B cell (primary cell): ENCODE results near the gene ADGRD1. TPM values are rescaled to one million over a fixed set of nuclear protein-coding genes. Genes with fewer than 3 reads are reported as not detected.

Source experiments
- ATAC-seq: fragments of 200-7000 bp; cut with Tn5 transposase; one replicate; pipeline ENCODE4 v1.10.0; 2021; ENCODE audit warnings: low read depth, mild to moderate bottlenecking, moderate number of reproducible peaks, moderate library complexity
- CTCF ChIA-PET: fragments of 350-600 bp; sonication (Branson Sonifier 250); formaldehyde crosslinking; loops from one replicate; lab custom pipeline; 2021; ENCODE audit warnings: antibody characterized with exemption, inconsistent platforms; lab: Charles Lee
- POLR2A ChIA-PET: fragments of 350-600 bp; sonication (Branson Sonifier 250); formaldehyde crosslinking; loops from one replicate; lab custom pipeline; 2021; ENCODE audit warnings: antibody characterized with exemption; lab: Charles Lee
- DNase-seq: peaks from one replicate; pipeline ENCODE4 v3.0.0; 2013
- H2AFZ ChIP-seq: 2 replicates; pipeline ENCODE4 v1.6.1; 2012; ENCODE audit warnings: mild to moderate bottlenecking, low read depth, low read length; ENCODE audit not compliant: insufficient read depth, poor library complexity, severe bottlenecking
- H3K27ac ChIP-seq, 2 donors: 1 replicate in 1 of 2; 2 replicates in 1 of 2; pipeline ENCODE4 v1.5.1; 2012 to 2013; ENCODE audit warnings: low read length in 2 of 2, mild to moderate bottlenecking in 2 of 2, moderate library complexity in 1 of 2
- H3K27me3 ChIP-seq, 4 experiments: fragments of 200-600 bp in 1 of 4; sonication (generic) in 1 of 4; replicated peaks in 1 of 4; 1 replicate in 2 of 4; 2 replicates in 2 of 4; pipeline versions ENCODE4 v1.6.1 to v1.7.0; 2013 to 2016; ENCODE audit warnings: low read length in 3 of 4, mild to moderate bottlenecking in 2 of 4, mixed read lengths in 1 of 4, moderate library complexity in 1 of 4; ENCODE audit not compliant: insufficient read depth in 4 of 4, control insufficient read depth in 3 of 4; ENCODE audit errors: control extremely low read depth in 1 of 4
- H3K36me3 ChIP-seq, 2 experiments: replicated peaks in 1 of 2; 1 replicate in 1 of 2; 2 replicates in 1 of 2; pipeline versions ENCODE4 v1.6.1 to v1.7.1; 2013; ENCODE audit warnings: low read length in 1 of 2; ENCODE audit not compliant: insufficient read depth in 2 of 2, control insufficient read depth in 1 of 2; ENCODE audit errors: control extremely low read depth in 1 of 2, extremely low read depth in 1 of 2
- H3K4me1 ChIP-seq, 2 donors: fragments of 200-600 bp in 1 of 2; sonication (generic) in 1 of 2; 1 replicate in 1 of 2; 2 replicates in 1 of 2; pipeline versions ENCODE4 v1.5.1 to v1.6.1; 2013 to 2017; ENCODE audit warnings: low read length in 2 of 2; ENCODE audit not compliant: control insufficient read depth in 2 of 2, insufficient read depth in 2 of 2
- H3K4me2 ChIP-seq: replicated peaks from 2 replicates; pipeline ENCODE3; 2012; ENCODE audit warnings: mild to moderate bottlenecking, low read depth, low read length; ENCODE audit not compliant: poor library complexity, severe bottlenecking
- H3K4me3 ChIP-seq, 5 experiments: fragments of 200-600 bp in 1 of 5; sonication (generic) in 1 of 5; 1 replicate in 3 of 5; 2 replicates in 2 of 5; pipeline versions ENCODE4 v1.5.1 to v1.7.0; 2011 to 2016; ENCODE audit warnings: low read length in 4 of 5, mild to moderate bottlenecking in 4 of 5, low read depth in 2 of 5, control low read depth in 1 of 5, moderate library complexity in 1 of 5; ENCODE audit not compliant: insufficient read depth in 1 of 5; ENCODE audit errors: control extremely low read depth in 1 of 5, extremely low read depth in 1 of 5
- H3K79me2 ChIP-seq: fragments of 200-600 bp; sonication (generic); one replicate; pipeline ENCODE4 v1.6.0; 2016; ENCODE audit warnings: low read length; ENCODE audit not compliant: control insufficient read depth, insufficient read depth
- H3K9ac ChIP-seq: fragments of 200-600 bp; sonication (generic); 2 replicates; pipeline ENCODE4 v1.6.1; 2017; ENCODE audit warnings: mild to moderate bottlenecking, low read length, moderate library complexity
- H3K9me3 ChIP-seq, 3 donors: one replicate each; pipeline versions ENCODE4 v1.6.1 to v1.7.1; 2013; ENCODE audit warnings: low read length in 2 of 3; ENCODE audit not compliant: control insufficient read depth in 2 of 3, insufficient read depth in 1 of 3; ENCODE audit errors: control extremely low read depth in 1 of 3
- H4K20me1 ChIP-seq: 2 replicates; pipeline ENCODE4 v1.6.0; 2012; ENCODE audit warnings: mild to moderate bottlenecking, low read length; ENCODE audit not compliant: insufficient read depth, control insufficient read depth, poor library complexity, severe bottlenecking
- H3K27ac Mint-ChIP-seq: one replicate; pipeline ENCODE4 v1.8.0; 2021; ENCODE audit warnings: mixed read lengths
- H3K27me3 Mint-ChIP-seq: one replicate; pipeline ENCODE4 v1.8.0; 2021; ENCODE audit warnings: mixed read lengths
- H3K4me1 Mint-ChIP-seq: one replicate; pipeline ENCODE4 v1.8.0; 2021; ENCODE audit warnings: mixed read lengths
- H3K4me3 Mint-ChIP-seq: one replicate; pipeline ENCODE4 v1.8.0; 2021; ENCODE audit warnings: mixed read lengths
- H3K9me3 Mint-ChIP-seq: one replicate; pipeline ENCODE4 v1.8.0; 2022; ENCODE audit warnings: mixed read lengths; ENCODE audit not compliant: insufficient read depth
- EZH2 ChIP-seq: IDR thresholded peaks from 2 replicates; pipeline ENCODE4 v1.6.1; 2012; ENCODE audit warnings: borderline replicate concordance, low read depth, mild to moderate bottlenecking, moderate library complexity, low read length; ENCODE audit not compliant: insufficient read depth, poor library complexity, severe bottlenecking
- intact Hi-C: fragments of 100-400 bp; cut with micrococcal nuclease; formaldehyde crosslinking; loops from one replicate; pipeline ENCODE4 v1.10.0; 2022
- polyA plus RNA-seq: library from polyadenylated mRNA; depleted of rRNA; stranded (reverse); fragments of >200 nt; gene quantifications from 2 replicates; pipeline ENCODE4 v1.2.3, GENCODE V29; 2012
- total RNA-seq, 2 donors: library from RNA; stranded (reverse); fragments of 120-200 nt in 1 of 2; gene quantifications; 1 replicate in 1 of 2; 2 replicates in 1 of 2; pipeline versions ENCODE4 v1.2.3 to v1.2.4, GENCODE V29; 2013 to 2022
- TF ChIP-seq, protein P1 (sequence below): fragments of 200-600 bp; IDR thresholded peaks from one replicate; pipeline ENCODE4 v1.8.0; 2022; ENCODE audit warnings: antibody characterized with exemption, mild to moderate bottlenecking

ADGRD1 gene
- total and polyA plus RNA-seq, 2 donors (not counting 1 experiment from before 2014, with no cell fraction given), result 1.1 to 2.2 TPM

DNA sequence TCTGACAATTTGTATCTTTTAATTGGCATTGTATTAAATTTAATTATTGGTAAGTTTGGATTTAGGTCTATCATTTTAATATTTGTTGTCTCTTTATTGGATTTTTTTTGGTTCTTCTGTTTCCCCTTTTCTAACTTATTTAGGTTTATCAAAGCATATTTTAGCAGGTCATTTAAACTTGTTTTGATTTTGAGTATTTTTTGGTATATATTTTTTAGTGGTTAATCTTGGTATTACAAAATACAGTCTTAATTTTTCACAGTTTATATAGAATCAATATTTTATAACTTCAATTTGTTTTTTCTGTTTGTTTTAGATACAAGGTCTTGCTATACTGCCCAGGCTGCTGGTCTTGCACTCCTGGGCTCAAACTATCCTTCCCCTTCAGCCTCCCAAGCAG, 15.5 kb upstream of the ADGRD1 start:
- POLR2A ChIA-PET, result no interaction called here
- Histone ChIP-seq H3K79me2 (no peaks in the 10 kb centered on the region), H3K4me3 (no peak overlapping the region), H3K9me3 (peaks cover 7 to 12% (median 10%) of the 10 kb centered on the region in 3 donors), H3K4me1 (no peaks in the 10 kb centered on the region), H3K36me3 (no peaks in the 10 kb centered on the region), H3K27ac (no peak overlapping the region), H3K9ac (no peak overlapping the region), H4K20me1 (no peaks in the 10 kb centered on the region), H3K27me3 (no peaks in the 10 kb centered on the region), H2AFZ (no peak overlapping the region), H3K4me2 (no peak overlapping the region)
- Mint-ChIP-seq H3K9me3 (peaks cover 6% of the 10 kb centered on the region), H3K27me3 (peaks cover 8% of the 10 kb centered on the region), H3K4me1 (no peaks in the 10 kb centered on the region), H3K27ac (no peak overlapping the region), H3K4me3 (no peak overlapping the region)
- intact Hi-C loops, result no loop called here
- DNase-seq, result no peak
- TF ChIP-seq EZH2, result no peak
- TF ChIP-seq, protein P1, sequence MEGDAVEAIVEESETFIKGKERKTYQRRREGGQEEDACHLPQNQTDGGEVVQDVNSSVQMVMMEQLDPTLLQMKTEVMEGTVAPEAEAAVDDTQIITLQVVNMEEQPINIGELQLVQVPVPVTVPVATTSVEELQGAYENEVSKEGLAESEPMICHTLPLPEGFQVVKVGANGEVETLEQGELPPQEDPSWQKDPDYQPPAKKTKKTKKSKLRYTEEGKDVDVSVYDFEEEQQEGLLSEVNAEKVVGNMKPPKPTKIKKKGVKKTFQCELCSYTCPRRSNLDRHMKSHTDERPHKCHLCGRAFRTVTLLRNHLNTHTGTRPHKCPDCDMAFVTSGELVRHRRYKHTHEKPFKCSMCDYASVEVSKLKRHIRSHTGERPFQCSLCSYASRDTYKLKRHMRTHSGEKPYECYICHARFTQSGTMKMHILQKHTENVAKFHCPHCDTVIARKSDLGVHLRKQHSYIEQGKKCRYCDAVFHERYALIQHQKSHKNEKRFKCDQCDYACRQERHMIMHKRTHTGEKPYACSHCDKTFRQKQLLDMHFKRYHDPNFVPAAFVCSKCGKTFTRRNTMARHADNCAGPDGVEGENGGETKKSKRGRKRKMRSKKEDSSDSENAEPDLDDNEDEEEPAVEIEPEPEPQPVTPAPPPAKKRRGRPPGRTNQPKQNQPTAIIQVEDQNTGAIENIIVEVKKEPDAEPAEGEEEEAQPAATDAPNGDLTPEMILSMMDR, result no peak
- no peak for ATAC-seq
- CTCF ChIA-PET, result no interaction called here

DNA sequence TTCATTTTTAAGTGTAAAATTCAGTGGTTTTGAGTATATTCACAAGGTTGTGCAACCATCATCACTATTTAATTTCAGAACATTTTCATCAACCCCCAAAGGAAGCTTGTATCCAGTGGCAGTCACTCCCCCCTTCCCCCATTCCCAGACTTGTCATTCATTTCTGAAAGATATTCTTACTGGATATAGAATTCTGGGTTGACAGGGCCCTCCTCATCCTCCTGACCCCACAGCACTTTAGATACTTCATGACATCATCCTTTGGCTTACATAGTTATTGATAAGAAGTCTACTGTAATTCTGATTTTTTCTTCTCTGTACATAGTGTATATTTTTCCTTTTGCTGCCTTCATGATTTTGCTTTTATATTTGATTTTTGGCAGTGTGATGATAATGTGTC, 8.8 kb upstream of the ADGRD1 start:
- no peak overlapping the region for H3K4me3 Mint-ChIP-seq
- ChIA-PET POLR2A (no interaction called here), CTCF (no interaction called here)
- Histone ChIP-seq H3K36me3 (no peaks in the 10 kb centered on the region), H3K27ac (no peak overlapping the region), H3K9me3 (peaks cover 13 to 20% (median 17%) of the 10 kb centered on the region in 3 donors), H4K20me1 (no peaks in the 10 kb centered on the region), H3K4me3 (no peak overlapping the region), H2AFZ (no peak overlapping the region), H3K4me2 (no peak overlapping the region), H3K79me2 (no peaks in the 10 kb centered on the region), H3K9ac (no peak overlapping the region), H3K4me1 (no peaks in the 10 kb centered on the region), H3K27me3 (peaks cover 0 to 13% (median 0%) of the 10 kb centered on the region in 4 experiments)
- ATAC-seq (no peak), DNase-seq (no peak)
- peaks cover 10% of the 10 kb centered on the region for H3K9me3 Mint-ChIP-seq
- TF ChIP-seq EZH2, result no peak
- TF ChIP-seq, protein P1, result no peak
- intact Hi-C loops, result no loop called here
- no peak overlapping the region for H3K27ac Mint-ChIP-seq
- no peaks in the 10 kb centered on the region for H3K4me1 Mint-ChIP-seq
- peaks cover 24% of the 10 kb centered on the region for H3K27me3 Mint-ChIP-seq
